Mammary epithelial cell (primary cell): Measurements from ENCODE around the gene PDE2A.

Experiments used
- EZH2 ChIP-seq: IDR thresholded peaks from 2 replicates; pipeline ENCODE4 v1.6.1; 2012; ENCODE audit warnings: low read length, inconsistent platforms, borderline replicate concordance
- TF ChIP-seq, protein P1 (sequence below), 2 donors: IDR thresholded peaks in 1 of 2; conservative IDR thresholded peaks in 1 of 2; 2 replicates each; pipeline ENCODE4 v1.5.1; 2011 to 2012; ENCODE audit warnings: inconsistent platforms in 2 of 2, low read length in 2 of 2, mild to moderate bottlenecking in 2 of 2, control low read depth in 1 of 2, low read depth in 1 of 2; ENCODE audit not compliant: insufficient read depth in 1 of 2; ENCODE audit errors: extremely low read depth in 1 of 2

DNA sequence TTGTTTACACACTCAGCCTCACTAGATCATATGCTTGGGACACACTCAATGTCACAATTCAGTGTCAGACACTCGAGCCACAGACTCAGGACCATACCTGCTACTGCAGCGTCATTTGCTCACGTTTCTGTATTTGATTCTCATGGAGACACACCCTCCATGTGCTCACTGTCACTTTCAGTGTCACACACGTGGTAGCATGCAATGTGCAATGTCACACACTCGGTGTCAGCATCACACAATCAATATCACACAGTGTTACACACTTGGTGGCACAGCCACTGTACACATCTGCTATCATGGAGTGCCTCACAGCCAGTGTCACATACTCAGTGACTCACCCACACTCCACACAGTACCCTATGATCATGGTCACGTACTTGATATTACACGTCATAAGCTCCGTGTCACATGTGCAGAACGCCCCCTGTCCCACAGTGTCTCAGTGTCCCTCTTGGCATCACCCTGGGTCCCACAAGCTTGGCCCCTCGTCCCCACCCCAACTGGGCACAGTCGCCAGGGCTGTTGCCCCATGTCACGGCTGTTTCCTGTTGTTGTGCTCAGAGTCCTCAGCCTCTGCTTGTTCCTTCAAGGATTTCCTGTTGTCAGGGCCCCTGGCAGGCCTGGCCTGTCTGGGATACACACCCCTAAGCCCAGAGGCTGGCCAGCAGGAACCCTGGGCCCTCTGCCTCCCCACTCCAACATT lies 49.6 kb downstream of the PDE2A start:
- TF ChIP-seq, protein P1, sequence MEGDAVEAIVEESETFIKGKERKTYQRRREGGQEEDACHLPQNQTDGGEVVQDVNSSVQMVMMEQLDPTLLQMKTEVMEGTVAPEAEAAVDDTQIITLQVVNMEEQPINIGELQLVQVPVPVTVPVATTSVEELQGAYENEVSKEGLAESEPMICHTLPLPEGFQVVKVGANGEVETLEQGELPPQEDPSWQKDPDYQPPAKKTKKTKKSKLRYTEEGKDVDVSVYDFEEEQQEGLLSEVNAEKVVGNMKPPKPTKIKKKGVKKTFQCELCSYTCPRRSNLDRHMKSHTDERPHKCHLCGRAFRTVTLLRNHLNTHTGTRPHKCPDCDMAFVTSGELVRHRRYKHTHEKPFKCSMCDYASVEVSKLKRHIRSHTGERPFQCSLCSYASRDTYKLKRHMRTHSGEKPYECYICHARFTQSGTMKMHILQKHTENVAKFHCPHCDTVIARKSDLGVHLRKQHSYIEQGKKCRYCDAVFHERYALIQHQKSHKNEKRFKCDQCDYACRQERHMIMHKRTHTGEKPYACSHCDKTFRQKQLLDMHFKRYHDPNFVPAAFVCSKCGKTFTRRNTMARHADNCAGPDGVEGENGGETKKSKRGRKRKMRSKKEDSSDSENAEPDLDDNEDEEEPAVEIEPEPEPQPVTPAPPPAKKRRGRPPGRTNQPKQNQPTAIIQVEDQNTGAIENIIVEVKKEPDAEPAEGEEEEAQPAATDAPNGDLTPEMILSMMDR (conservative IDR thresholded peaks at IDR 0.05 in 1 of 2, IDR thresholded peaks at IDR 0.05 in 1 of 2; ENCODE audit: extremely low read depth in 1 of 2, insufficient read depth in 1 of 2, low read depth in 1 of 2, low read length in 2 of 2): no peak
- TF ChIP-seq EZH2: no peak
